H9 (cell line): ENCODE data around the gene IRAG1. TPM values are rescaled to one million over a fixed set of nuclear protein-coding genes. Genes with fewer than 3 reads are reported as not detected.

Source experiments
- DNase-seq: peaks from one replicate; pipeline ENCODE4 v3.0.0-alpha.2; 2017
- H2AFZ ChIP-seq: one replicate; pipeline ENCODE4 v1.6.1; 2013; ENCODE audit warnings: mild to moderate bottlenecking, low read length, control low read depth, moderate library complexity
- H2AK5ac ChIP-seq: 2 replicates; pipeline ENCODE4 v1.6.1; 2013; ENCODE audit warnings: low read length, control low read depth, mixed read lengths; ENCODE audit not compliant: insufficient read length
- H2BK120ac ChIP-seq: one replicate; pipeline ENCODE4 v1.6.1; 2013; ENCODE audit warnings: low read depth, mild to moderate bottlenecking, low read length, control low read depth, inconsistent platforms; ENCODE audit not compliant: poor library complexity, severe bottlenecking
- H2BK12ac ChIP-seq: 2 replicates; pipeline ENCODE4 v1.6.1; 2013; ENCODE audit warnings: low read length, control low read depth, mixed read lengths, low read depth; ENCODE audit not compliant: insufficient read length
- H2BK15ac ChIP-seq: 2 replicates; pipeline ENCODE4 v1.6.1; 2013; ENCODE audit warnings: low read depth, low read length, control low read depth
- H2BK20ac ChIP-seq: one replicate; pipeline ENCODE4 v1.6.1; 2013; ENCODE audit warnings: low read depth, mild to moderate bottlenecking, low read length, control low read depth, inconsistent platforms; ENCODE audit not compliant: poor library complexity, severe bottlenecking
- H2BK5ac ChIP-seq: 2 replicates; pipeline ENCODE4 v1.6.1; 2013; ENCODE audit warnings: low read length, control low read depth, mixed read lengths; ENCODE audit not compliant: insufficient read length
- H3K14ac ChIP-seq: 2 replicates; pipeline ENCODE4 v1.6.1; 2013; ENCODE audit warnings: low read length, control low read depth; ENCODE audit not compliant: insufficient read depth
- H3K18ac ChIP-seq: 2 replicates; pipeline ENCODE4 v1.6.1; 2013; ENCODE audit warnings: low read depth, mild to moderate bottlenecking, mixed read lengths, low read length, control low read depth; ENCODE audit not compliant: insufficient read length
- H3K23ac ChIP-seq: 2 replicates; pipeline ENCODE4 v1.6.1; 2013; ENCODE audit warnings: low read length, control low read depth, mixed read lengths, low read depth; ENCODE audit not compliant: insufficient read length
- H3K23me2 ChIP-seq: 2 replicates; pipeline ENCODE4 v1.6.1; 2013; ENCODE audit warnings: low read depth, mild to moderate bottlenecking, mixed read lengths, low read length, control low read depth; ENCODE audit not compliant: insufficient read length, poor library complexity, severe bottlenecking
- H3K27ac ChIP-seq: 2 replicates; pipeline ENCODE4 v1.5.1; 2013; ENCODE audit warnings: low read length, control low read depth, mixed read lengths, low read depth; ENCODE audit not compliant: insufficient read length
- H3K27me3 ChIP-seq: 2 replicates; pipeline ENCODE4 v1.6.1; 2013; ENCODE audit warnings: low read length, control low read depth, inconsistent platforms; ENCODE audit not compliant: insufficient read depth
- H3K4ac ChIP-seq: 2 replicates; pipeline ENCODE4 v1.6.1; 2013; ENCODE audit warnings: low read depth, mild to moderate bottlenecking, control low read depth, inconsistent platforms, low read length, moderate library complexity
- H3K4me1 ChIP-seq: 2 replicates; pipeline ENCODE4 v1.6.1; 2013; ENCODE audit warnings: low read length, control low read depth, inconsistent platforms; ENCODE audit not compliant: insufficient read depth
- H3K4me2 ChIP-seq: 2 replicates; pipeline ENCODE4 v1.6.1; 2013; ENCODE audit warnings: low read length, control low read depth, mixed read lengths; ENCODE audit not compliant: insufficient read length, insufficient read depth
- H3K56ac ChIP-seq: 2 replicates; pipeline ENCODE4 v1.6.1; 2013; ENCODE audit warnings: low read depth, mild to moderate bottlenecking, mixed read lengths, low read length, control low read depth; ENCODE audit not compliant: insufficient read length
- H3K79me1 ChIP-seq: 2 replicates; pipeline ENCODE4 v1.6.1; 2013; ENCODE audit warnings: low read depth, mild to moderate bottlenecking, moderate library complexity, low read length, control low read depth, inconsistent platforms; ENCODE audit not compliant: insufficient read depth, poor library complexity, severe bottlenecking
- H3K79me2 ChIP-seq: 2 replicates; pipeline ENCODE4 v1.6.1; 2013; ENCODE audit warnings: low read length, control low read depth, inconsistent platforms; ENCODE audit not compliant: insufficient read depth
- H3K9ac ChIP-seq: 2 replicates; pipeline ENCODE4 v1.6.1; 2013; ENCODE audit warnings: low read length, control low read depth, mixed read lengths; ENCODE audit not compliant: insufficient read length; ENCODE audit errors: extremely low read depth
- H3K9me3 ChIP-seq: one replicate; pipeline ENCODE4 v1.6.1; 2013; ENCODE audit warnings: low read depth, low read length, inconsistent platforms; ENCODE audit not compliant: control insufficient read depth
- H3T11ph ChIP-seq: one replicate; pipeline ENCODE4 v1.6.1; 2013; ENCODE audit warnings: mild to moderate bottlenecking, low read length, control low read depth, inconsistent platforms
- H4K20me1 ChIP-seq: one replicate; pipeline ENCODE4 v1.6.1; 2013; ENCODE audit not compliant: control insufficient read depth, insufficient read length, insufficient read depth
- H4K5ac ChIP-seq: 2 replicates; pipeline ENCODE4 v1.6.1; 2013; ENCODE audit warnings: low read depth, mild to moderate bottlenecking, mixed read lengths, low read length, control low read depth; ENCODE audit not compliant: insufficient read length
- H4K8ac ChIP-seq: replicated peaks from 2 replicates; pipeline ENCODE4 v1.6.1; 2013; ENCODE audit warnings: low read length, control low read depth, mixed read lengths, low read depth; ENCODE audit not compliant: insufficient read length
- H4K91ac ChIP-seq: 2 replicates; pipeline ENCODE4 v1.6.1; 2013; ENCODE audit warnings: low read depth, mild to moderate bottlenecking, moderate library complexity, mixed read lengths, low read length, control low read depth; ENCODE audit not compliant: insufficient read length
- H3K27ac Mint-ChIP-seq, 3 experiments: 2 replicates in 2 of 3; 3 replicates in 1 of 3; pipeline ENCODE4 v1.8.0; 2020 to 2021; ENCODE audit warnings: mixed read lengths in 3 of 3, mild to moderate bottlenecking in 1 of 3, moderate library complexity in 1 of 3
- H3K27me3 Mint-ChIP-seq: 2 replicates; pipeline ENCODE4 v1.8.0; 2021; ENCODE audit warnings: low read depth, mild to moderate bottlenecking, moderate library complexity, mixed read lengths
- H3K36me3 Mint-ChIP-seq, 3 experiments: 2 replicates in 2 of 3; 3 replicates in 1 of 3; pipeline ENCODE4 v1.8.0; 2020 to 2021; ENCODE audit warnings: low read depth in 3 of 3, mixed read lengths in 3 of 3; ENCODE audit not compliant: insufficient read depth in 1 of 3
- H3K4me1 Mint-ChIP-seq, 2 experiments: 2 replicates each; pipeline ENCODE4 v1.8.0; 2020; ENCODE audit warnings: mixed read lengths in 2 of 2
- H3K4me3 Mint-ChIP-seq, 2 experiments: 2 replicates in 1 of 2; 3 replicates in 1 of 2; pipeline ENCODE4 v1.8.0; 2020 to 2021; ENCODE audit warnings: mild to moderate bottlenecking in 2 of 2, mixed read lengths in 2 of 2, moderate library complexity in 1 of 2
- H3K9me3 Mint-ChIP-seq, 2 experiments: 2 replicates in 1 of 2; 3 replicates in 1 of 2; pipeline ENCODE4 v1.8.0; 2020; ENCODE audit warnings: mild to moderate bottlenecking in 2 of 2, mixed read lengths in 2 of 2, moderate library complexity in 1 of 2
- CTCF ChIP-seq: fragments of 200-600 bp; sonication (generic); conservative IDR thresholded peaks from 3 replicates; pipeline ENCODE4 v1.8.0; 2021; ENCODE audit warnings: antibody characterized with exemption, mild to moderate bottlenecking
- WGBS: extraction: QIAGEN DNeasy Blood & Tissue Kit; methylation state at CpG from one replicate; pipeline ENCODE4 v1.1.7; 2013; ENCODE audit warnings: missing lambda C conversion rate, low lambda C conversion rate, mixed read lengths; ENCODE audit not compliant: insufficient read length; ENCODE audit errors: extremely low coverage; 5-methylcytosine and 5-hydroxymethylcytosine counted together
- total RNA-seq: library from RNA; stranded (reverse); gene quantifications from 2 replicates; pipeline ENCODE4 v1.2.1, GENCODE V29; 2021

The IRAG1 gene
- total RNA-seq, 1 experiment from 2014 or later = 2.4 TPM

GRCh38 chr11:10719616-10720015 lies 26.1 kb upstream of the IRAG1 start:
- H3K56ac ChIP-seq = no peak overlapping the region
- no peak for DNase-seq
- no peak overlapping the region for H3K23ac ChIP-seq
- H2BK20ac ChIP-seq = no peak overlapping the region
- H3K9me3 ChIP-seq = no peaks in the 10 kb centered on the region
- no peaks in the 10 kb centered on the region for H3K9me3 Mint-ChIP-seq
- no peak overlapping the region for H2BK12ac ChIP-seq
- H3K36me3 Mint-ChIP-seq = no peaks in the 10 kb centered on the region
- H3K27ac Mint-ChIP-seq = no peak overlapping the region
- H3K27me3 Mint-ChIP-seq = no peaks in the 10 kb centered on the region
- no peak overlapping the region for H2BK120ac ChIP-seq
- no peaks in the 10 kb centered on the region for H3K79me2 ChIP-seq
- H3K9ac ChIP-seq = no peak overlapping the region
- no peak overlapping the region for H3K4me3 Mint-ChIP-seq
- no peaks in the 10 kb centered on the region for H3K27me3 ChIP-seq
- H2AK5ac ChIP-seq = no peak overlapping the region
- no peak overlapping the region for H4K5ac ChIP-seq
- no peaks in the 10 kb centered on the region for H3K4me1 Mint-ChIP-seq
- H3K4me1 ChIP-seq = no peaks in the 10 kb centered on the region
- no peak overlapping the region for H4K8ac ChIP-seq
- H3T11ph ChIP-seq = no peak overlapping the region
- no peaks in the 10 kb centered on the region for H3K23me2 ChIP-seq
- no peak overlapping the region for H2BK5ac ChIP-seq
- no peak overlapping the region for H3K18ac ChIP-seq
- no peak overlapping the region for H3K14ac ChIP-seq
- no peaks in the 10 kb centered on the region for H4K20me1 ChIP-seq
- no peak overlapping the region for H3K27ac ChIP-seq
- WGBS = no CpG with 5 or more reads among the region's 2 CpGs
- H4K91ac ChIP-seq = no peak overlapping the region
- H3K4ac ChIP-seq = no peak overlapping the region
- no peaks in the 10 kb centered on the region for H3K79me1 ChIP-seq
- no peak overlapping the region for H2AFZ ChIP-seq
- TF ChIP-seq CTCF = no peak
- no peak overlapping the region for H2BK15ac ChIP-seq
- no peak overlapping the region for H3K4me2 ChIP-seq
